ENCODE results near the gene P2RX3. TPM values are rescaled to one million over a fixed set of nuclear protein-coding genes. Genes with fewer than 3 reads are reported as not detected.

Gene P2RX3
- total RNA-seq, 1 donor from 2014 or later, result not detected

DNA sequence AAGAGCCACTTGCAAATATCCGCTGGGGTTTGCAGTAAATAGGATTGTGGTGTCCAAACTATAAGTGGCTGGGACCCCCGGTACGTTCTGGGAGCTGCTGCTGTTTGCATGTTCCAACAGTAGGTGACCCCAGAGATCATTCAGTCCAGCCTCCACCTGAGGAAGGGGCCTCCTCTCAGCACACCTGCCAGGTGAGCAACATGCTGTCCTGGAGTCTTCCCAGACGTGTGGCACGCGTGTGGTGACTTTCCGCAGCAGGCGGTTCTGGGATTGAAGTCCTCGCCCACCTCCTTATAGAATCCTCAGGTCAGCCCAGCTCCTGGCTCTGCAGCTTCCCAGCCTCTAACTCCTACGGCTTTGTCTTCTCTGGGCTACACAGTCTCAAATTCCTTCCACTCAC is 6.7 kb downstream of the P2RX3 start:
- Histone ChIP-seq H3K27me3 (ENCODE audit: low read depth) (no peaks in the 10 kb centered on the region), H3K27ac (no peak overlapping the region), H3K4me3 (no peak overlapping the region), H3K4me1 (peaks cover 5% of the 10 kb centered on the region), H3K36me3 (no peaks in the 10 kb centered on the region), H3K9me3 (no peaks in the 10 kb centered on the region)
- ATAC-seq (no peak), DNase-seq (no peak)
- intact Hi-C loops (cut with DNase I), result no loop called here
- TF ChIP-seq, protein P1, sequence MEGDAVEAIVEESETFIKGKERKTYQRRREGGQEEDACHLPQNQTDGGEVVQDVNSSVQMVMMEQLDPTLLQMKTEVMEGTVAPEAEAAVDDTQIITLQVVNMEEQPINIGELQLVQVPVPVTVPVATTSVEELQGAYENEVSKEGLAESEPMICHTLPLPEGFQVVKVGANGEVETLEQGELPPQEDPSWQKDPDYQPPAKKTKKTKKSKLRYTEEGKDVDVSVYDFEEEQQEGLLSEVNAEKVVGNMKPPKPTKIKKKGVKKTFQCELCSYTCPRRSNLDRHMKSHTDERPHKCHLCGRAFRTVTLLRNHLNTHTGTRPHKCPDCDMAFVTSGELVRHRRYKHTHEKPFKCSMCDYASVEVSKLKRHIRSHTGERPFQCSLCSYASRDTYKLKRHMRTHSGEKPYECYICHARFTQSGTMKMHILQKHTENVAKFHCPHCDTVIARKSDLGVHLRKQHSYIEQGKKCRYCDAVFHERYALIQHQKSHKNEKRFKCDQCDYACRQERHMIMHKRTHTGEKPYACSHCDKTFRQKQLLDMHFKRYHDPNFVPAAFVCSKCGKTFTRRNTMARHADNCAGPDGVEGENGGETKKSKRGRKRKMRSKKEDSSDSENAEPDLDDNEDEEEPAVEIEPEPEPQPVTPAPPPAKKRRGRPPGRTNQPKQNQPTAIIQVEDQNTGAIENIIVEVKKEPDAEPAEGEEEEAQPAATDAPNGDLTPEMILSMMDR (IDR thresholded peaks at IDR 0.05), result no peak

DNA sequence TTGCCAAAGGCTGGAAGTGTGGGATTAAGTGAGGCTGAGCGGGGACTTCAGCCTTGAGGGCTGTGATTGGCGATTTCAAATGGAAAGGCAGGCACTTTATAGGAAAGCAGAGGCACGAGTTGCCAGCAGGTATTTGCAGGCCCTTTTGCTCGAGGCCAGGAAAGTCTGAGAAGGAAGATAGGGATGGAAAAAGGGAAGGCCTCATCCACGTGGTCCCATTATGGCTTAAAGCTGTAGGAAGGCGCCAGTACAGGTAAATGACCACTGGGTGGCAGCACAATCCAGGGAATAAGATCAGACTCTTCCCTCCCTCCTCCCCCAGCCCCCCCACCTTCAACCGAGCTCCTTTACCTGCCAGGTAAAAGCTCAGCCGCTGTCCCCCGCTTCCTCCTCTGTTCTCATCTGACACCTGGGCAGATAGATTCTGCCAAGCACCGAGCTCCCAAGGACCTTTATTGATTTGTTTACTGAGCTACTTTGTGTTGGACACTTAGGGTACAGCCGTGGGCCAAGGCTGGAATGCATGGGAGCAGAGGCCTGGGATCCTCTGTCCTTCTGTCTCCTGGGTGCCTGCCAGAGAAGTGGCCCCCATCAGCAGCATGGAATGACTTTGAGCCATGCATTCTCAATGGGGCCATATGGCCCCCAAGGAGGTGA is 7.5 kb downstream of the P2RX3 start:
- intact Hi-C loops (cut with DNase I), result no loop called here
- Histone ChIP-seq H3K4me3 (no peak overlapping the region), H3K4me1 (peaks cover 9% of the 10 kb centered on the region), H3K9me3 (no peaks in the 10 kb centered on the region), H3K36me3 (no peaks in the 10 kb centered on the region), H3K27ac (no peak overlapping the region), H3K27me3 (ENCODE audit: low read depth) (no peaks in the 10 kb centered on the region)
- ATAC-seq (peak; percentile 84 to 85), DNase-seq (peak; percentile 76)
- TF ChIP-seq, protein P1 (IDR thresholded peaks at IDR 0.05), result peak; percentile 86

DNA sequence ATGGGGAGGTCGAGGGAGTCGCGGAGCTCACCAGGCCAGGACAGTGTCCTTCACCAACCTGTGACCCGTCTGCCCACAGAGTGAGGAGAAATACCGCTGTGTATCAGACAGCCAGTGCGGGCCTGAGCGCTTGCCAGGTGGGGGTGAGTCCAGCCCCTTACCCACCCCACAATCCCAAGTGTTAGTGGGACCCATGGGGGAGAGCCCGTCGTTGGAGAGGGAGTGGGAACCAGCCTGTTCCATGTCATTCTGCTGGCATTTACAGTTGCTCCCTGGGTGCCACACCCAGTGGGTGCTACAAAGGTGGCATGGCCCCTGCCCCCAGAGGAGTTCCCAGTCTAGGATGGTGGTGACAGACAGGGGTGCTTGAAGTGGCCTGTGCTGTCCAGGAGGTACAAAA is 9.2 kb downstream of the P2RX3 start:
- ATAC-seq (no peak), DNase-seq (no peak)
- intact Hi-C loops (cut with DNase I), result no loop called here

DNA sequence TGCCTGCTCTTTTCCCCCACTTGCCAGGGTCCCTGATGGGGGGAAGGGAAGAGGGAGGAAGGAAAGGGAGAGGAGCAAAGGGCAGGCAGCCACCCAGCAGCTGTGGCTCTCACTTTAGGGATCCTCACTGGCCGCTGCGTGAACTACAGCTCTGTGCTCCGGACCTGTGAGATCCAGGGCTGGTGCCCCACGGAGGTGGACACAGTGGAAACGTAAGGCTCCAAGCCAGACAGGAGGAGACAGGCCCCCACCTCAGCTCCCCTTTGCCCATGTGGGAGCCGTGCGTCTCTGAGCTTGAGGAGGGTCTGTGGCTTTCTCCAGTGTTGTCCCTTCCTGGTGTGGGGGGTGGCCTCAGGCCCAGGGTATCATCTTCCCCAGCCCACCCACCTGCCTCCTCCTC is 9.9 kb downstream of the P2RX3 start:
- peaks cover 9% of the 10 kb centered on the region for H3K4me1 ChIP-seq
- no peak overlapping the region for H3K4me3 ChIP-seq
- H3K9me3 ChIP-seq, result no peaks in the 10 kb centered on the region
- no peaks in the 10 kb centered on the region for H3K27me3 ChIP-seq (ENCODE audit: low read depth)
- DNase-seq (no peak), ATAC-seq (no peak)
- no peaks in the 10 kb centered on the region for H3K36me3 ChIP-seq
- TF ChIP-seq, protein P1 (IDR thresholded peaks at IDR 0.05), result no peak
- no peak overlapping the region for H3K27ac ChIP-seq
- intact Hi-C loops (cut with DNase I), result no loop called here

More for the DNA sequence above, 9.2 kb downstream of the P2RX3 start:
- no peak overlapping the region for H3K27ac ChIP-seq
- peaks cover 9% of the 10 kb centered on the region for H3K4me1 ChIP-seq
- TF ChIP-seq, protein P1 (IDR thresholded peaks at IDR 0.05), result no peak
- H3K9me3 ChIP-seq, result no peaks in the 10 kb centered on the region
- H3K36me3 ChIP-seq, result no peaks in the 10 kb centered on the region
- H3K27me3 ChIP-seq (ENCODE audit: low read depth), result no peaks in the 10 kb centered on the region
- no peak overlapping the region for H3K4me3 ChIP-seq

DNA sequence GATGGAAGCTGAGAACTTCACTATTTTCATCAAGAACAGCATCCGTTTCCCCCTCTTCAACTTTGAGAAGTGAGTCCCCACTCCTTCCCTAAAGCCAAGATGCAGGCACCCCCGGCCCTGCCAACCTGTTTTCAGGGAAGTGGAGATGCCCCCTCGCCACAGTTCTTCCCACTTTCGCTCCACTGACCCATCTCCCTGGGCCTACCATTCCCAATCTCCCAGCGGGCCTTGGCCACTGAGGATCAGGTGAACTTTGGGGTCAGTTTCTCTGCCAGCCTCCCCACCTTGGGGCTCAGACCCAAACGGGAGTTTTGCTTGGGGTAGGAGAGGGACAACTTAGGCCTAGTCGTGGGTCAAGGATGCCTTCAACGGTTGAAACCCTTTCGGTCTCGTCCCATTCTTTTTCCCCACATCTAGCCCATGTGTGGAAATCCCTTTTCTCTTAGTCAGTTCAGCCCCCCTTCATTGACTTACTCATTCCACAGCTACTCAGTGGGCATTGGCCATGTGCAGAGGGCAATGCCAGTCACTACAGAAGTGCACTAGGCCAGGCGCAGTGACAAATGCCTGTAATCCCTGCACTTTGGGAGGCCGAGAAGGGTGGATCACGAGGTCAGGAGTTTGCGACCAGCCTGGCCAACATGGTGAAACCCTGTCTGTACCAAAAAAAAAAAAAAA is 10.6 kb downstream of the P2RX3 start:
- TF ChIP-seq, protein P1 (IDR thresholded peaks at IDR 0.05), result no peak
- Histone ChIP-seq H3K4me1 (peaks cover 9% of the 10 kb centered on the region), H3K4me3 (no peak overlapping the region), H3K27ac (no peak overlapping the region), H3K27me3 (ENCODE audit: low read depth) (no peaks in the 10 kb centered on the region), H3K9me3 (no peaks in the 10 kb centered on the region), H3K36me3 (no peaks in the 10 kb centered on the region)
- DNase-seq (no peak), ATAC-seq (no peak)
- intact Hi-C loops (cut with DNase I), result no loop called here
